Activated CD4-positive, alpha-beta T cell treated with anti-CD3 and anti-CD28 coated beads for 24 hours (primary cell): ENCODE data around the gene ZNF462.

ENCODE experiments used
- DNase-seq, 2 donors: peaks; one replicate each; pipeline ENCODE4 v3.0.0-alpha.2; 2020; ENCODE audit warnings: low read depth in 2 of 2

ZNF462 gene

GRCh38 chr9:106861640-106862109 is 1.3 kb upstream of the ZNF462 start:
- no peak for DNase-seq

- no peak for DNase-seq
These were observed 701 bp upstream of the ZNF462 start for GRCh38 chr9:106862110-106862820.

- DNase-seq: no peak
These were observed 1.6 kb downstream of the ZNF462 start for GRCh38 chr9:106864373-106865143.

- no peak for DNase-seq
These were observed 3.3 kb downstream of the ZNF462 start for GRCh38 chr9:106866243-106866642.

- DNase-seq: no peak
These were observed 4.3 kb downstream of the ZNF462 start for GRCh38 chr9:106867286-106867685.

- DNase-seq: no peak
These were observed 5.1 kb downstream of the ZNF462 start for GRCh38 chr9:106868087-106868486.

- no peak for DNase-seq
These were observed 5.6 kb downstream of the ZNF462 start for GRCh38 chr9:106868565-106868964.

- DNase-seq: no peak
These were observed 6.1 kb downstream of the ZNF462 start for GRCh38 chr9:106869028-106869427.

- no peak for DNase-seq
These were observed 6.5 kb downstream of the ZNF462 start for GRCh38 chr9:106869458-106869857.

GRCh38 chr9:106872641-106873040 is 9.7 kb downstream of the ZNF462 start:
- no peak for DNase-seq

GRCh38 chr9:106874031-106874430 is 11.1 kb downstream of the ZNF462 start:
- DNase-seq: no peak

- DNase-seq: no peak
These were observed 11.7 kb downstream of the ZNF462 start for GRCh38 chr9:106874652-106875051.

- no peak for DNase-seq
These were observed 12.6 kb downstream of the ZNF462 start for GRCh38 chr9:106875529-106875928.

GRCh38 chr9:106877345-106877744 is 14.4 kb downstream of the ZNF462 start:
- DNase-seq: no peak

- no peak for DNase-seq
These were observed 15.3 kb downstream of the ZNF462 start for GRCh38 chr9:106878081-106878837.

- no peak for DNase-seq
These were observed 16.0 kb downstream of the ZNF462 start for GRCh38 chr9:106878934-106879333.

GRCh38 chr9:106879439-106879882 is 16.5 kb downstream of the ZNF462 start:
- DNase-seq: no peak

GRCh38 chr9:106880081-106880480 is 17.1 kb downstream of the ZNF462 start:
- no peak for DNase-seq

GRCh38 chr9:106880863-106881262 is 17.9 kb downstream of the ZNF462 start:
- DNase-seq: no peak

- DNase-seq: no peak
These were observed 20.1 kb downstream of the ZNF462 start for GRCh38 chr9:106883030-106883429.

- DNase-seq: no peak
These were observed 20.7 kb downstream of the ZNF462 start for GRCh38 chr9:106883626-106884190.

GRCh38 chr9:106885451-106885850 is 22.5 kb downstream of the ZNF462 start:
- DNase-seq: no peak
